IPS DF 4.7 (cell line): ENCODE results near the gene PLEKHM3.

Experiments
- DNase-seq: peaks from one replicate; pipeline ENCODE4 v3.0.0-alpha.2; 2013; ENCODE audit warnings: low spot score; ENCODE audit errors: extremely low read depth

Gene PLEKHM3

GRCh38 chr2:207802650-207803049 lies 222.7 kb downstream of the PLEKHM3 start:
- DNase-seq: no peak

GRCh38 chr2:207801259-207801658 lies 224.1 kb downstream of the PLEKHM3 start:
- no peak for DNase-seq

- no peak for DNase-seq
Measured at GRCh38 chr2:207796585-207797350, 228.6 kb downstream of the PLEKHM3 start.

- DNase-seq: no peak
Measured at GRCh38 chr2:207792244-207792785, 233.0 kb downstream of the PLEKHM3 start.

GRCh38 chr2:207791579-207792243 lies 233.6 kb downstream of the PLEKHM3 start:
- no peak for DNase-seq

GRCh38 chr2:207790898-207791297 lies 234.4 kb downstream of the PLEKHM3 start:
- DNase-seq: no peak

- no peak for DNase-seq
Measured at GRCh38 chr2:207787800-207788199, 237.5 kb downstream of the PLEKHM3 start.

- no peak for DNase-seq
Measured at GRCh38 chr2:207787017-207787416, 238.3 kb downstream of the PLEKHM3 start.

- DNase-seq: no peak
Measured at GRCh38 chr2:207784898-207785297, 240.4 kb downstream of the PLEKHM3 start.

- DNase-seq: no peak
Measured at GRCh38 chr2:207783514-207783913, 241.8 kb downstream of the PLEKHM3 start.

GRCh38 chr2:207782238-207783030 lies 242.9 kb downstream of the PLEKHM3 start:
- DNase-seq: no peak

GRCh38 chr2:207779523-207779922 lies 245.8 kb downstream of the PLEKHM3 start:
- DNase-seq: no peak

- DNase-seq: no peak
Measured at GRCh38 chr2:207778298-207778882, 246.9 kb downstream of the PLEKHM3 start.

GRCh38 chr2:207777124-207777523 lies 248.2 kb downstream of the PLEKHM3 start:
- DNase-seq: no peak

- no peak for DNase-seq
Measured at GRCh38 chr2:207775473-207775872, 249.9 kb downstream of the PLEKHM3 start.

GRCh38 chr2:207772844-207773205 lies 252.5 kb downstream of the PLEKHM3 start:
- no peak for DNase-seq

- no peak for DNase-seq
Measured at GRCh38 chr2:207772081-207772843, 253.1 kb downstream of the PLEKHM3 start.

GRCh38 chr2:207771421-207771820 lies 253.9 kb downstream of the PLEKHM3 start:
- DNase-seq: no peak
